A673 (cell line): Measurements from ENCODE around the gene EYA4. TPM values are rescaled to one million over a fixed set of nuclear protein-coding genes. Genes with fewer than 3 reads are reported as not detected.

Source experiments
- BruUV-seq: library from RNA; stranded (reverse); fragments of 400-500 nt; replicated peaks from 2 replicates; lab custom pipeline; 2021; lab: Mats Ljungman, UMichigan
- CTCF ChIA-PET: fragments of 300-600 bp; sonication (Branson Sonifier 250); formaldehyde crosslinking; loops from one replicate; lab custom pipeline; 2022; ENCODE audit warnings: antibody characterized with exemption; lab: Charles Lee
- POLR2A ChIA-PET: fragments of 300-600 bp; sonication (Branson Sonifier 250); formaldehyde crosslinking; loops from one replicate; lab custom pipeline; 2022; ENCODE audit warnings: antibody characterized with exemption; ENCODE audit not compliant: low non-redundant PET; lab: Charles Lee
- DNase-seq: peaks from one replicate; pipeline ENCODE4 v3.0.0-alpha.2; 2015; ENCODE audit warnings: low spot score
- H3K27ac ChIP-seq: fragments of 200-600 bp; sonication (generic); 2 replicates; pipeline ENCODE4 v1.5.1; 2016; ENCODE audit warnings: mixed run types, low read depth, mild to moderate bottlenecking, mixed read lengths, antibody characterized with exemption, low read length; ENCODE audit not compliant: poor library complexity, severe bottlenecking
- H3K27me3 ChIP-seq: fragments of 200-600 bp; sonication (generic); replicated peaks from 2 replicates; pipeline ENCODE4 v1.6.1; 2017; ENCODE audit warnings: mixed run types, low read depth, mild to moderate bottlenecking, mixed read lengths, antibody characterized with exemption, low read length; ENCODE audit not compliant: insufficient read depth, poor library complexity
- H3K36me3 ChIP-seq: fragments of 200-600 bp; sonication (generic); 2 replicates; pipeline ENCODE4 v1.6.1; 2016; ENCODE audit warnings: mixed run types, mild to moderate bottlenecking, mixed read lengths, antibody characterized with exemption, low read length; ENCODE audit not compliant: insufficient read depth, poor library complexity, severe bottlenecking
- H3K4me1 ChIP-seq: fragments of 200-600 bp; sonication (generic); 2 replicates; pipeline ENCODE4 v1.6.1; 2017; ENCODE audit warnings: mixed run types, mild to moderate bottlenecking, mixed read lengths, antibody characterized with exemption, low read length; ENCODE audit not compliant: insufficient read depth, poor library complexity, severe bottlenecking
- H3K4me3 ChIP-seq: fragments of 200-600 bp; sonication (generic); 2 replicates; pipeline ENCODE4 v1.5.1; 2016; ENCODE audit warnings: low read depth, mixed run types, mild to moderate bottlenecking, mixed read lengths, low read length; ENCODE audit not compliant: poor library complexity, severe bottlenecking
- H3K9me3 ChIP-seq: fragments of 200-600 bp; sonication (generic); 2 replicates; pipeline ENCODE4 v1.6.1; 2016; ENCODE audit warnings: mixed run types, low read depth, mild to moderate bottlenecking, mixed read lengths, antibody characterized with exemption, low read length; ENCODE audit not compliant: poor library complexity, severe bottlenecking
- EZH2 ChIP-seq: fragments of 200-600 bp; sonication (generic); IDR thresholded peaks from 2 replicates; pipeline ENCODE4 v1.6.1; 2017; ENCODE audit warnings: borderline replicate concordance, low read depth, mild to moderate bottlenecking, mixed read lengths, antibody characterized with exemption, low read length; ENCODE audit not compliant: poor library complexity, severe bottlenecking
- intact Hi-C: fragments of 100-400 bp; cut with micrococcal nuclease; formaldehyde crosslinking; loops from one replicate; pipeline ENCODE4 v1.10.0; 2022; ENCODE audit not compliant: unreplicated experiment
- total RNA-seq: library from RNA; stranded (reverse); gene quantifications from 2 replicates; pipeline ENCODE4 v1.2.3, GENCODE V29; 2021
- TF ChIP-seq, protein P1 (sequence below): fragments of 300-800, 200-600 bp; sonication (generic); conservative IDR thresholded peaks from 2 replicates; pipeline ENCODE4 v1.5.1; 2017; ENCODE audit warnings: low read depth, mild to moderate bottlenecking, antibody characterized with exemption, low read length, moderate library complexity, mixed read lengths

Gene EYA4
- total RNA-seq, 1 experiment from 2014 or later, result 1.3 TPM

DNA sequence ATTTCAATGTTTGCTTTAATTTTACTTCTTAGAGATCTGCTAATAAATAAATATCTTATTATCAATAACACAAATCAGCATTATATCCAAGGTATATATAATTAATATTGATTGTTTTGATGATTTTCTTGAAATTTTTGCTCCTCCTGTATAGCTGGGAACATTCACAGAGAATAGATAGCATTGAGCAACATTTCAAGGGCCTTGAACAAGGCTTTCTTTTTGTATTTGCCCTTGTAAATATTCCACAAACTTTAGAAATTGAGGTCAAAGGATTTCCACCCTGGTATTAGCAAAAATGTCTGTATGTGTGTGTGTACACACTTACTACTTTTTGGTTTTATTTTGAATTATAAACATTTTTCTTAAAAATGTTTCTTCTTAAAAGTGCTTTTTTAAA lies 205.6 kb downstream of the EYA4 start:
- Histone ChIP-seq H3K36me3 (no peaks in the 10 kb centered on the region), H3K27me3 (no peaks in the 10 kb centered on the region), H3K4me1 (no peaks in the 10 kb centered on the region), H3K4me3 (no peak overlapping the region), H3K27ac (no peak overlapping the region), H3K9me3 (no peaks in the 10 kb centered on the region)
- ChIA-PET CTCF (no interaction called here), POLR2A (no interaction called here)
- no peak for DNase-seq
- BruUV-seq, result no TSS peak
- TF ChIP-seq, protein P1, sequence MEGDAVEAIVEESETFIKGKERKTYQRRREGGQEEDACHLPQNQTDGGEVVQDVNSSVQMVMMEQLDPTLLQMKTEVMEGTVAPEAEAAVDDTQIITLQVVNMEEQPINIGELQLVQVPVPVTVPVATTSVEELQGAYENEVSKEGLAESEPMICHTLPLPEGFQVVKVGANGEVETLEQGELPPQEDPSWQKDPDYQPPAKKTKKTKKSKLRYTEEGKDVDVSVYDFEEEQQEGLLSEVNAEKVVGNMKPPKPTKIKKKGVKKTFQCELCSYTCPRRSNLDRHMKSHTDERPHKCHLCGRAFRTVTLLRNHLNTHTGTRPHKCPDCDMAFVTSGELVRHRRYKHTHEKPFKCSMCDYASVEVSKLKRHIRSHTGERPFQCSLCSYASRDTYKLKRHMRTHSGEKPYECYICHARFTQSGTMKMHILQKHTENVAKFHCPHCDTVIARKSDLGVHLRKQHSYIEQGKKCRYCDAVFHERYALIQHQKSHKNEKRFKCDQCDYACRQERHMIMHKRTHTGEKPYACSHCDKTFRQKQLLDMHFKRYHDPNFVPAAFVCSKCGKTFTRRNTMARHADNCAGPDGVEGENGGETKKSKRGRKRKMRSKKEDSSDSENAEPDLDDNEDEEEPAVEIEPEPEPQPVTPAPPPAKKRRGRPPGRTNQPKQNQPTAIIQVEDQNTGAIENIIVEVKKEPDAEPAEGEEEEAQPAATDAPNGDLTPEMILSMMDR, result no peak
- no peak for TF ChIP-seq EZH2
- intact Hi-C loops, result no loop called here

DNA sequence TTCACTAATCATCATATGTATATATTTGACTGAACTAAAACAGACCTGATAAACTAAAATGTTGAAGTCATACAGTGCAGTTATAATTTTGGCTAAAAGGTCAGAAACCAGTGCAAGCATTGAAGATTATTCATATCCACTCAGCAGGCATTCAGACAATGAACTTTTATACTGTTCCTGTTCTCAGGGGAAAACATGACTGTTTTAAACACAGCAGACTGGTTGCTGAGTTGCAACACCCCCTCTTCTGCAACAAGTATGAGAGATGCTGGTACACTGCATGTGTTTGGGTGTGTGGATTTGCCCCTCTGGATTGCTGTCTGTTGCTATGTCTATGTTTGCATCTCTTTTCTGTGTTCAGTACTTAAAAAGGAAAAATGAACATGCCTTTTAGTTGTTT lies 206.8 kb downstream of the EYA4 start:
- BruUV-seq, result no TSS peak

DNA sequence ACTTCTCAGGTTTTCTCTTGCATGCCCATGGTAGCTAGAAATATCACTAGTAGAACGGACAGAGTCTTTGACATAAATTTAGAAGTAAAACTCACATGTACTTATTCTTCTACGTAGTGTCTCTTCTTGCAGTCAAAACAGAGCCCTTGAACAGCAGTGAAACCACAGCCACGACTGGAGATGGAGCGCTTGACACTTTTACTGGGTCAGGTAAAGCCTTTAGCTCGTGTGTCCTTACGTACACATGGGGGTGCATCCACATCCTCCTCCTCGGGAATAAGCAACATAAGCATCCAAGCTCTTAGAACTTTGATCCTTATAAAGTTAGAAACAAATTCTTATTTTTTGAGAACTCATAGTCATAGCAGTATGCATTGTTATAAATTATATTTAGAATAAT lies 215.3 kb downstream of the EYA4 start:
- DNase-seq, result no peak
- H3K4me3 ChIP-seq, result no peak overlapping the region
- no peaks in the 10 kb centered on the region for H3K36me3 ChIP-seq
- peaks cover 13% of the 10 kb centered on the region for H3K4me1 ChIP-seq
- ChIA-PET CTCF (no interaction called here), POLR2A (interaction anchor here (0.6 kb wide), 1 partner anchor 350 kb away, joined by 3 read pairs; no protein-coding TSS in a partner anchor)
- TF ChIP-seq, protein P1, result no peak
- no peak for TF ChIP-seq EZH2
- no peaks in the 10 kb centered on the region for H3K9me3 ChIP-seq
- intact Hi-C loops, result no loop called here
- no TSS peak for BruUV-seq
- H3K27ac ChIP-seq, result no peak overlapping the region
- H3K27me3 ChIP-seq, result no peaks in the 10 kb centered on the region

More for the DNA sequence above, 206.8 kb downstream of the EYA4 start:
- H3K9me3 ChIP-seq, result no peaks in the 10 kb centered on the region
- no peak overlapping the region for H3K4me3 ChIP-seq
- H3K27ac ChIP-seq, result no peak overlapping the region
- no peak for TF ChIP-seq EZH2
- TF ChIP-seq, protein P1, result no peak
- CTCF ChIA-PET, result no interaction called here
- H3K27me3 ChIP-seq, result no peaks in the 10 kb centered on the region
- DNase-seq, result peak; percentile 19
- POLR2A ChIA-PET, result no interaction called here
- no peaks in the 10 kb centered on the region for H3K36me3 ChIP-seq
- H3K4me1 ChIP-seq, result no peaks in the 10 kb centered on the region
- intact Hi-C loops, result no loop called here
